ENCODE results near the gene ACOT13. TPM values are rescaled to one million over a fixed set of nuclear protein-coding genes. Genes with fewer than 3 reads are reported as not detected.
"Not testable (repeated sequence)": the region's sequence is repeated elsewhere in the genome, so short reads cannot be mapped to it uniquely, and the experiment has no call there.

The ACOT13 gene
- total RNA-seq, 1 experiment from 2014 or later, result 3.9 TPM

GRCh38 chr6:24721461-24722215, 54.8 kb downstream of the ACOT13 start:
- DNase-seq (ENCODE audit: low read depth), result no peak

DNA sequence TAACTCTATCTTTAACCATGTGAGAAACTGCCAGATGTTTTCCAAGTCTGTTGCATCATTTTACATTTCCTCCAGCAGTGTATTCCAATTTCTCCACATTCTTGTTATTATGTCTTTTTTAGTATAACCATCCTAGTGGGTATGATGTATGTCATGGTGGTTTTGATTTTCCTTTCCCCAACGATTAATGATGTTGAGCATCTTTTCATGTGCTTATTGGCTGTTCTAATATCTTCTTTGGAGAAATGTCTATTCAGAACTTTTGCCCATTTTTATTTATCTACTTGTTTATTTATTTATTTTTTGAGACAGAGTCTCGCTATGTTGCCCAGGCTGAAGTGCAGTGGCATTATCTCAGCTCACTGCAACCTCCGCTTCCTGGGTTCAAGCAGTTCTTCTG, 56.4 kb downstream of the ACOT13 start:
- DNase-seq (ENCODE audit: low read depth), result no peak

GRCh38 chr6:24730653-24731052, 63.8 kb downstream of the ACOT13 start:
- DNase-seq (ENCODE audit: low read depth), result not testable (repeated sequence)

DNA sequence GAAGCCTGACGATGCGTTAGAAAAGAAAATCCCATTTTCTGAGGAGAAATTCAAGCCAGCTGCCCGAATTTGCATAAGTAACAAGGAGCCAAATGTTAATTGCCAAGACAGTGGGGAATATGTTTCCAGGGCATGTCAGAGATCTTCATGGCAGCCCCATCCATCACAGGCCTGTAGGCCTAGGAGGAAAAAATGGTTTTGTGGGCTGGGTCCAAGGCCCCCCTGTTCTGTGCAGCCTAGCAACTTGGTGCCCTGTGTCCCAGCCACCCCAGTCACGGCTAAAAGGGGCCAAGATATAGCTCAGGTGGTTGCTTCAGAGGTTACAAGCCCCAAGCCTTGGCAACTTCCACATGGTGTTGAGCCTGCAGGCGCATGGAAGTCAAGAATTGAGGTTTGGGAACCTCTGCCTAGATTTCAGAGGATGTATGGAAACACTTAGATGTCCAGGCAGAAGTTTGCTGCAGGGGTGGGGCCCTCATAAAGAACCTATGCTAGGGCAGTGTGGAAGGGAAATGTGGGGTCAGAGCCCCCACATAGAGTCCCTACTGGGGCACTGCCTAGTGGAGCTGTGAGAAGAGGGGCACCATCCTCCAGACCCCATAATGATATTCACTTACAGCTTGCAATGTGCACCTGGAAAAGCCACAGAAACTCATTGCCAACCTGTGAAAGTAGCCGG, 64.7 kb downstream of the ACOT13 start:
- not testable (repeated sequence) for DNase-seq (ENCODE audit: low read depth)

GRCh38 chr6:24734166-24734565, 67.3 kb downstream of the ACOT13 start:
- no peak for DNase-seq (ENCODE audit: low read depth)

DNA sequence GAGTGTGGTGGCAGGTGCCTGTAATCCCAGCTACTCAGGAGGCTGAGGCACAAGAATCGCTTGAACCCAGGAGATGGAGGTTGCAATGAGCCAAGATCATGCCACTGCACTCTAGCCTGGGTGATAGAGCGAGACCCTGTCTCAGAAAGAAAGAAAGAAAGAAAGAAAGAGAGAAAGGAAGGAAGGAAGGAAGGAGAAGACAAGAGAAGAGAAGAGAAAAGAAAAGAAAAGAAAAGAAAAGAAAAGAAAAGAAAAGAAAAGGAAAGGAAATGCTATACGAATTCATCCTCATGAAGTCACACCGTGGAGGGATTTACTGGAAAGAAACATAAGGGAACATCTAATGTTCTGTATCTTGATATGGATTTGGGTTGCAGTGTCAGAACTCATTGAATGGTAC, 67.8 kb downstream of the ACOT13 start:
- DNase-seq (ENCODE audit: low read depth), result not testable (repeated sequence)

- no peak for DNase-seq (ENCODE audit: low read depth)
These were observed 71.9 kb downstream of the ACOT13 start for GRCh38 chr6:24738741-24739140.

DNA sequence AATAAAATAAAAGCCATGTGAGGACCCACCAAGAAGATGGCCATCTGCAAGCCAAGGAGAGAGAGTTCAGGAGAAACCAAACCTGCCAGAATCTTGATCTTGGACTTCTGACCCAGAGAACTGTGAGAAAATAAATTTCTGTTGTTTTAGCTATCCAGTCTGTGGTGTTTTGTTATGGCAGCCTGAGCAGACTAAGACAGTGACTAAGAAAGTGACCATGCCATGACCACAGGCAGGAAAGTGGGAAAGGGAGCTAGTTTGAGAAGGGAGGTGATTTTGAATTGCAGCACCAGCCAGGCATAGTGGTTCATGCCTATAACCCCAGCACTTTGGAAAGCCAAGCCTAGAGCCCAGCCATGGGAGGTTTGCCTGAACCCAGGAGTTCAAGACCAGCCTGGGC, 74.0 kb downstream of the ACOT13 start:
- DNase-seq (ENCODE audit: low read depth), result peak; percentile 63

- DNase-seq (ENCODE audit: low read depth), result no peak
These were observed 75.4 kb downstream of the ACOT13 start for GRCh38 chr6:24742216-24742738.

GRCh38 chr6:24743265-24743943, 76.5 kb downstream of the ACOT13 start:
- peak; percentile 98 for DNase-seq (ENCODE audit: low read depth)

GRCh38 chr6:24743944-24744335, 77.1 kb downstream of the ACOT13 start:
- DNase-seq (ENCODE audit: low read depth), result no peak

DNA sequence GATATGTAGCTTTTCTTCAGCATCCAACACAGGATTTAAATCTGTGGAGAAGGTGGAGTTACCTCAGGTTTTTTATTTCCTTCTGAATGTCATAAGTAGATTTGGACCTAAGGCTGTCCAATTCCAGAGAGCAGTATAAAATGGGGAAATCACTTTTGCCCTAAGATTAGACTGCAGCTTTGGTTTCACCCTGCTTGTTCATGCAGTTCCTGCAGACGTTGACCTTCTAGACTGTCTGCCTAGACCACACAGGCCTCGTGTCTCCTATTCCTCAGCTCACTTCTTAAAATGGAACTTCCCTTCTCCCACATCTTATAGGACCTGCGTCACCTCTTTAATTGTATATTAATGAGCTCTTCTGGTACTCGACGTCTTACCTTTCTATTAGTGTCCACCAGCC, 78.0 kb downstream of the ACOT13 start:
- DNase-seq (ENCODE audit: low read depth), result no peak

- no peak for DNase-seq (ENCODE audit: low read depth)
These were observed 82.4 kb downstream of the ACOT13 start for GRCh38 chr6:24749297-24749696.

DNA sequence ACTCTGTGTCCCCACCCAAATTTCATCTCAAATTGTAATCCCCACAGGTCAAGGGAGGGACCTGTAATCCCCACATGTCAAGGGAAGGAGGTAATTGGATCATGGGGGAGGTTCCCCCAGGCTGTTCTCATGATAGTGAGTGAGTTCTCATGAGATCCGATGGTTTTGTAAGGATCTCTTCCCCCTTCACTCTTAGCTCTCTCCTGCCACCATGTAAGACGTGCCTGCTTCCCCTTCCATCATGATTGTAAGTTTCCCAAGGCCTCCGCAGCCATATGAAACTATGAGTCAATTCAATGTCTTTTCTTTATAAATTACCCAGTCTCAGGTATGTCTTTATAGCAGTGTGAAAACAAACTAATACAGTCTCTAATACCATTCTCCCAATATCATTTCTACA, 84.0 kb downstream of the ACOT13 start:
- not testable (repeated sequence) for DNase-seq (ENCODE audit: low read depth)

- no peak for DNase-seq (ENCODE audit: low read depth)
These were observed 85.6 kb downstream of the ACOT13 start for GRCh38 chr6:24752503-24752902.

GRCh38 chr6:24752917-24753492, 86.1 kb downstream of the ACOT13 start:
- DNase-seq (ENCODE audit: low read depth), result no peak

DNA sequence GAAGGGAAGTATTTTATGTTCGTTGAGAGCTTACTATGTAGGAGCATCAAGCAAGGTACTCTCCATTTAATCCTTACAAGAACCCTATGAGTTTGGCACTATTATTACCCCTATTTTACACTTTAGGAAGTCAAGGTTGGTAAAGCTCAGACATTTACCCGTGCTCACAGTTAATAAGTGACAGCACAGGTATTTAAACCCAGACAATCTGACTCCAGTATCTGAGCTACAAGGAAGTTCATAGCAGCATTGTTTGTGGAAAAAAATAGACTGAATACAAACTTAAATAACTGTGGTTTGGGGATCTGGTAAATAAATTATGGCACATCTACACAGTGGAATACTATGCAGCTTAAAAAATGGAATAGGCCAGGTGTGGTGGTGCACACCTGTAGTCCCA, 86.7 kb downstream of the ACOT13 start:
- DNase-seq (ENCODE audit: low read depth), result no peak

DNA sequence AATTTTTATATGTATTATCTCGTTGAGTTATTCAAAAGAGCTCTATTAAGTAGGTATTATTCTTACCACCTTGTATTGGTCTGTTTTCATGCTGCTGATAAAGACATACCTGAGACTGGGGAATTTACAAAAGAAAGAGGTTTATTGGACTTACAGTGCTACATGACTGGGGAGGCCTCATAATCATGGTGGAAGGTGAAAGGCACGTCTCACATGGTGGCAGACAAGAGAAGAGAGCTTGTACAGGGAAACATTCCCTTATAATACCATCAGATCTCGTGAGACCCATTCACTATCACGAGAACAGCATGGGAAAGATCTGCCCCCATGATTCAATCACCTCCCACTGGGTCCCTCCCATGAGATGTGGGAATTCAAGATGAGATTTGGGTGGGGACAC, 87.5 kb downstream of the ACOT13 start:
- not testable (repeated sequence) for DNase-seq (ENCODE audit: low read depth)
